ENCODE results near the gene PYROXD2.
"Not testable (repeated sequence)": the region's sequence is repeated elsewhere in the genome, so short reads cannot be mapped to it uniquely, and the experiment has no call there.

Gene PYROXD2

DNA sequence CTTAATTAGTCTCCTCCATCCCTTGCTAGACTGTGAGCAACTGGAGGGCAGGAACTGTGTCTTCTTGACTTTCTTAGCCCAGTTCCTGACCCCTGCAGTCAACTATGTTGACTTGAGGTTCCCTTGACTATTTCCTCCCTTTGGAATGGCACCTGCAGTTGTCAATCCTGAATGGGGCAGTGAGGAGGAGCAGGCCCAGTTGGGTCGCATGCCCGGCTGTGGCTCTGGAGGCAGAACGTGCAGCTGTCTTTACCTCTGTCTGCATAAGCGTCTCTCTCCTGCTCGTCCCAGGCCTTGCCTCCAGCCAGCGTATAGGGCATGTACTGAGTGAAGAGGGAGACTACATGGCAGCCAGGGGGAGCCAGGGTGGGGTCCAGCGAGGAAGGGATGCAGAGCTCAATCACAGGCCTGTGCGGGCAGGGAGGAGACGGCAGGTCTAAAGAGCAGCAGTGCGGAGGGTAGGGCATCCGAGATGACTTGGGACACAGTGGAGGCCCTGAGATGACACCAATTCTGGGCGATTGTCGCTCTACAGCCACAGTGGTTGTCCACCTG, 26.8 kb downstream of the PYROXD2 start:
- DNase-seq, result no peak

DNA sequence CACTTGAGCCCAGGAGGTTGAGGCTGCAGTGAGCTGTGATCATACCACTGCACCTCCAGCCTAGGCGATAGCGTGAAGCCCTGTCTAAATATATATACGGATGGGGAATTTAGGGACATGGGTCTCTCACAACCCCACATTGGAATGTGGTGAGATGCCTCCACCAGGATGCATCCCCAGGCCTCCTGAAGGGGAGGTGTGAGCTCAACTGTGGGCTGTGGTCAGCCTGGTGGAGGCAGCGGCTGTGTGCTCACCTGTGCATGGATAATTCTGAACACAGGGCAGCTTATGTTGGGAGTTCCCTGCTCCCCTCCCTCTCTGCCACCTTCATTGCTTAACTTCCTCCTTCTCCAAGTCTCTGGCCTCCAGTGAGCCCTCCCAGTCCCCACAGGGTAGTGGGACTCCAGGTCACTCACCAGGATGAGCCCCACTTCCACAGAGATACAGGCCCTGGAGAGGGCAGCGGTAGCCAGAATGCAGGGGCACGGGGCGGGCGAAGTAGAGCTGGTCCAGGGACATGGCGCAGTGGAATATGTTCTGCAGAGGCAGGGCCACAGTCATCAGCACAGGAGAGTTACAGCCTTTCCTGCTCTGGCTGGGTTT, 30.4 kb downstream of the PYROXD2 start:
- no peak for DNase-seq

DNA sequence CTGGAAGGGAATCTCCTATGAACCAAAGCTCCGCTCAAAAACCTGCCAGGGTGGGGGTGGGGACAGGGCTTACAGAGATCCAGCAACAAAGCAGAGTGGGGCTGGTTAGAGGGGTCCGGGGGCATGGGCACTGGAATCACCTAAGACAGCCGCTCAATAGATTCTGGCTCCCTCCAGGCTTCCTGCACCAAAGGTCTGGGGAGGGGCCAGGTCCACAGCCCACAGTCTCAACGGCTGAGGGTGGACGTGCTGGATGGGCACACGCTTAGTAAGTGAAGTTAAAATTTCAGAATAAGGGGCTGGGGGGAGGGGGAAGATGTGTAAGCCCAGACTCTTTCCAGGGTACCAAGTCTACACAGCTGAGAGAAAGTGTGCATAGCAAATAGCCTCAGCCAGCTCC, 31.1 kb downstream of the PYROXD2 start:
- no peak for DNase-seq

DNA sequence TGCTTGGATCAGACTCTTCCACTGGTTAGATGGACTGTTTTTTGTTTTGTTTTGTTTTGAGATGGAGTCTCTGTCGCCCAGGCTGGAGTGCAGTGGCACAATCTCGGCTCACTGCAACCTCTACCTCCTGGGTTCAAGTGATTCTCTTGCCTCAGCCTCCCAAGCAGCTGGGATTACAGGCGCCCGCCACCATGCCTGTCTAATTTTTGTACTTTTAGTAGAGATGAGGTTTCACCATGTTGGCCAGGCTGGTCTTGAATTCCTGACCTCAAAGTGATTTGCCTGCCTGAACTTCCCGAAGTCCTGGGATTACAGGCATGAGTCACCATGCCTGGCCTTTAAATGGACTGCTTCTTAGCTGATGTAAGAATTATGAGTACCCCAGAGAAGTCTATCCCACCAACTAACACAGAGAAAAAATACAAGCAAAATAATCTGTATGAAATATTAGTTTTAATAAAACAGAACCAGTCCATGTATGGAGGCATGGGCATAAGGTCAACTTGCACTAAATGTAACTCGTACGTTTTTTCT, 31.8 kb downstream of the PYROXD2 start:
- not testable (repeated sequence) for DNase-seq

DNA sequence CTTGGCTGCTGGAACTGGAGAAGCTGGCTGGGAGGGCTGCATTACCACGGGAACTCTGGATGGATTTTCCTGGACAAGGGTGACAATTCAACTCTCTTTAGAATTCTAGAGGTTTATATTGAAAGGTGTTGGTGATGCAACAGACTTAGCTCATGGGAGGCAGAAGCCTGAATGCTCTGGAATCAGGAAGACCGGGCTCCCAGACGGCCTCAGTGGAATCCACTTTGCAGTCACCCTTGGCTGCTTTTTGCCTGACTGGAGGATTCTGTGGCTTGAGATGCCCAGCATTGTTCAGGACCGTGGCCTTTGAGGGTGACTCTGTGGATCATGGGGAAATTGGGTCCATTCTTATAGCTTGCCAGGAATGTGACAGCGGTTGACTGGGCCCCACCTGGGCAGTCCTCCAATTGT, 32.3 kb downstream of the PYROXD2 start:
- DNase-seq, result no peak

DNA sequence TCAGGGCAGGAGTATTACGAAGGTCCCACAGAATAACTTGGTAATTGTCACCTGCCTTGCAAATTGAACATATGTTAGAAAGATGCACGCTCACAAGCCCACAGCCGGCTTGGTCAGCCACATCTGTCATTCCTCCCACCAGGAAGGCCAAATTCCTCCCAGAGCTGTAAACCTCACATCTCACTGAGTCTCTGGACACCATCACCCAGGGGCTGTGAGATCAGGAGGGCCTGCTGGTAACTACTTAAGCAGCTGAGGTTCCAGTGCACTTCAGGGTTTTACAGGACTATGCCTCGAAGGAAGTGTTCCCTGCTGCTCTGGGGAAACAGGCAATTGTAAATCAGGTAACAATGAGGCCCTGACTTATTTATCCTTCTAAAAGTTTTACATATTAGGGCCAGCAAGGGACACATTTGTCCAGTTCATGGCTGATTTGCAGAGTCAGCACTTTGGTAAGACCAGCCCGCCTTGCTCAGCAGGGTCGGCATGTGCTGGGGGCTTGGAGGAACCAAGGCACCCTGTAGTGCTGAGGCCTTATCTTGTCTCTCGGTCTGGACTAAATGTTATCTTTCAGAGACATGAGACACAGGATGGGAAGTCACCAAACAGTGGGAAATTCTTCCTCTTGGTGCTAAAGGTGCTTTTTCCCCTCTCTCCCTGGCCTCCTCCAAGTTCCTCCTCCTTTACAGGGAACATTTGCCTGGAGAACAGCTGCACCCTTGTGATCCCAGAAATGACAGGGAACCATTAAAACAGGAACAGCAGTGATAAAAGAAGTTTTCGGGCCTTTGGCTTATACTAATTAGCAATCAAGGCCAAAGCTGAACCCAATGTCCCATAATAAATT, 34.3 kb downstream of the PYROXD2 start:
- no peak for DNase-seq

DNA sequence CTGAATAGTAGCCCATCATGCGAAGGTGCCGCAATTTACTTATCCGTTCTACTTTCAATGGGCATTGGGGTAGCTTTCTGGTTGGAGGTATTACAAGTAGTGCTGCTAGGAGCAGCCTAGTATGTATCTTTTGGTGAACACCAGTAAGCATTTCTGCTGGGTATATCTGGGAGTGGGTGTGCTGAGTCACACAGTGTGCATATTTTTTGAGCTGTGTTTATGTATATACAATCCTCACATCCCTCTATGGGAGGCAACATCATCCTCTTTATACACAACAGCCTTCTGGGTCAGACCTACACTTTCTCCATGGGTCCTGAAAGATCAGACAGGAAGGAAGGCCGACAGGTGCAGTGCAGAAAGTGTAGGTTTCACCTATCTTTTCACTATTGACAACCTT, 36.3 kb downstream of the PYROXD2 start:
- no peak for DNase-seq

DNA sequence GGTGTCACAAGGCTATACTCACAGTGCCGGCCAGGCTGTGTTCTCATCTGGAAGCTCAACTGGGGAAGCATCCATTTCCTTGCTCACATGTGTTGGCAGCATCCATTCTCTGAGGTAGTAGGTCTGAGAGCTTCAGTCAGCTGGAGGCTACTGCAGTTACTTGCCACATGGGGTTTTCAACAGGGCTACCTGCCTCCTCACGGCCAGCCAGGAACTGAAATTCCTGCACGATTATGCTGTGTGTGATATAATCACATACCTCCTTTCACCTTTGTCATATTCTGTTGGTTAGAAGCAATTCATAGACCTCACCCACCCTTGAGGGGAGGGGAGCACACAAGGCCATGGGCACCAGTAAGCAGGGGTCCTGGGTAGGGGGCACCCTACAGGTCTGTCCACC, 37.4 kb downstream of the PYROXD2 start:
- no peak for DNase-seq

DNA sequence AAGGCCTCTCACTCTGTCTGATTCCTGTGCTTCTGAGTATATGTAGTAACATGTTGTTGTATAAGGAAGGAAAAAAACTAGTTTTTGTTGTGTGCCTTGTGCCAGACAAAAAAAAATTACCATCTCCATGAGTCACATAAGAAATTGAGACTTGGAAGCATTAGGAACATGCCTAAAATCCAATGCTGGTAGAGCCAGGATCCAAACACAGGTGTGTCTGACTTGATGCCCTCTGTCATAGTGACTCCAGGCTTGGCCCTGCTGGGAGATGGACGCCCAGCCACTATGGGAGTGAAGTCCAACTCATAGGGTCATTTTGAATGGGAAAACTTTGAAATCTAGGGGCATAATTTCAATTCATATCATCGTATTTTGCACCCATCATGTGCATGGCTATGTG, 38.0 kb downstream of the PYROXD2 start:
- no peak for DNase-seq

DNA sequence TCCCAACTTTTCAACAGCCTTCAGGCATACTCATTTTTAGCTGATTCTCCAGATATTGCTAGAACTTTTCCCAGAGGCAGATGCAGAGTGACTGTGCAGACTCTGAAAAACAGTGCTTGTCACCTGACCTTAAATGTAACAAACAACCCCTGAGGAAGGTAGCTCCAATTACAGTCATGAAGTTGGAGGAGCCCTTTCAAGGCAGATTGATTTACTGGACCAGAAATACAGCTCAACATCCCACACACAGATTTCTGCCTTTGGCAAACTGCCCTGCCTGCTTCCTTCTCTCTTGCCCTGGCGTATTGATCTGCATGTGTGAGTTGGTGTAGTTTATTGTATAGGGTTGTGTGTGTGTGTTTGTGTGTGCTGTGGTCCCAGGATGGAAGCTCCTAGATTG, 38.5 kb downstream of the PYROXD2 start:
- DNase-seq, result no peak

DNA sequence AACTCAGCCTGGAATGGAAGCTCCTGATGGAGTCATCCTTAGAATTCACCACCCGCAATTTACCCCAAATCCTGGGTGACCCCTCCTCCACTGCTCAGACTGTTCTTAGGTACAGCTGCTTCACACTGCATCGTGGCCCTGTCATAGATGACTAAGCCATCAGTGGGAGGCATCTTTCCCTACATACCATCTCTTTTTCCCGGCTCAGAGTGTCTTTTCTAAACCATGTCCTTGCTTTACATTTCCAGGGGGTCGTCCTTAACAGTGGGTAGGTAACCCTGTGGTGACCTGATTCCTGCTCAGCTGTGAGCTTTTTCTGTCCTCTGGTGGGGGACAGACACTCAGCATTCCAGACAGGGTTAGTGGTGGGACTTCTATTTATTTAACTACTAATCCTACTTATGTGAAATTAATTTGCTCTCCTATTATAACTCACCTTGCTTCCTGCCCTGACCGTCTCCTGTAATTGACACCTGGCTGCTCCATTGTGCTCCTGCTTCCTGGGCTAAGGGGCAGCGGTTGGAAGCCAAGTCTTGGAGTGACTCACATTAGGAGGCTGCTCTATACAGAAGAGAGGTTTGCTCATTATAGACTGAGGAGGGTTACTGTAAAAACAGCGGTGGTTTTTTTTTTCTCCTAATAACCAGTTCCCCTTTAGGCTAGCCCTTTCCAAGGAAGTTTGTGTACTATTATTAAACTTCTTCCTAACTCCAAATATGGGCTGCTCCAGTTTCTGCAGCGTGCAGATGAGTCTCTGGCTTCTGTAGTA, 40.6 kb downstream of the PYROXD2 start:
- DNase-seq, result no peak

DNA sequence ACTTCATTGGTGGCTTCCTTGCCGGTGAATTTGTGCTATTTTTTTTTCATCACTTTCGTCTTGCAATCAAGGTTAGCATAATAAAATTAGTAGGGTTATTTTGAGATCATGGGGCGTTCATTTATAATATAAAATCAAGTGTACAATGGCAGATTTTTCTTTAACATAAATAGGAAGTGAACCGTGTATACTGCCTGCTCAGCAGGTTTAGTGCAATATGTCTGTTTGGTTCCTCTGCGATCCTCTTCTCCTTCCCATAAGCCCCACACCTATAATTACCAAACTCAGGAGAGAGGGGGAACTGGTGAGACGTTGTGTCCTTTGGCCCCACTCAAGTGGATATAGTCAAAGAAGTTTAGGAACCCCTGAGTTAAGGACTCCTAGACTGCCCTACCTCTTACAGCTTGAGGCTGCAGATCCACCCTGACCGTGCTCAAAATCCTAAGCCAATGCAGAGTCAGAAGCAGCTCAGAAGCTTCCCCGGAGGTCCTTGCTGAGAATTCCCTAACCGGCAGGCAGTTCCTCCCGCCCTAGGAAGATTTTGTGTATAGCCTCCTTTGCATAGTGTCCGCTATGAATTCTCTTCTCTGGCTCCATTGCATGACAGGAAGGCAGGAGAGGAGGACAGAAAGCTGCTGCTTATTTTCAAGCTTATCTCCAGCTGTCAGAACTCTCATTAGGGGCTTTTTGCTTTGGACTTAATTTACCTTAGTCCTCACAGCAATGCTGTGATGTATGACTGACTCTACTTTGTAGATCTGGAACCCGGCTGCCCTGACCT, 41.5 kb downstream of the PYROXD2 start:
- no peak for DNase-seq

DNA sequence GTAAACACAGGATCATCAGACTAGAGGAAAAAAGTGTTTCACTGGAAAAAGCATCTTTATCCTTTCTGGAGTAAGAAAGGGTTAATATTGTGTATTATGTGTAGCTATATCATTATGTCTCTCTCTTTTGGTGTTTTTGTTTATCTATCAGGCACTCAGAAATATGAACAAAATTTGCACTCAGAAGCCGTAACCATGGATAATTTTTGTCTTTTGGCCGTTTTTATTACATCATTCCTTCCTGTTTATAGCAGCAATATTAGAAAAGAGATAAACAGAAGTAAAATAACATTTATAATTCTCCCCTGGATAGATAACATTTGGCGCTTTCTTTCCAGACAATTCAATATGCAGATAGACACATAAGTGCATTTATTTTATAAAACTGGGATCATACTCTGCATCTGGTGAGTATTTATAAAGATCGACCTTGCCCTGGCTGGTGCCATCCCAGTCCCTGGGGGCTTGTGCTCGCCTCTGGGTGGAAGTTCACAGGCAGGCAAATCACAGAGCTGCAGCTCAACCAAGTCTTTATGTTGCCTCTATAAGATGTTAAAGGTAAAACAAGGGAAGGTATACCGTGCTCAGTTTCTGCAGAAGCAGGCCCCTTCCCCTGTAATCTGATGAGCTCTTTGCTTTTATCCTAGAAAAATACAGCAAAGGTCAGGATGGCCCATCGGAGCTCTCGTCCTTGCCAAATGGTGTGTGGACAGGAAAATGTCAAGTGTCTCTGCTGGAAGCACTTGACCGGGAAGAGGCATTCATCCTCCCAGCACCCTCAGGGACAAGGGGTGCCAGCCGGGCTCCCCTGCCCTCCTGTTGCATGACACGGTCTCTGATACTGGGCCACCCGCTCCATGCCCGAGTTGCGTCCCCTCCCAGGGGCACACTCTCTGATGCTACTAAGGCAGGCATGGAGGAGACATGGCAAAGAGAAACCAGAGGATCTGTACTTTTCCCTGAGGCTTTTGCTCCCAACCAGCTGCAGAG, 43.9 kb downstream of the PYROXD2 start:
- no peak for DNase-seq

DNA sequence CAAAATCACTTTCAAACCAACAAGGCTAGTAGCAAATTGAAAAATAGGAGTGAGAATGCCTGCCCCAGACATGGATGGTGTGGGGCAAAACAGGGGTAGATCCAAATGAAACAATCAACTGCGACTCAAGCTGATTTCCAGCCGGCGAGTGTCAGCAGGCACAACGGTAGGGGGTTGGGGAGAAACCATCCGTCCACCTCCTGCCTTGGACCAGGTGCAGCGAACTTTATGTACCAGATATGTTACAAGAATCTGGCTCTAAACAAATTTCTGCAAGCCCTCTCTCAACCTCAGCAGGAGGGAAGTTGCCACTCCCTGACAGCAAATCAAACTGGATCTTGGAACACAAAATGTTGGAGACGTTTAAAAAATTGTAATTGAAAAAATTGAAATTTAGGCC, 45.2 kb downstream of the PYROXD2 start:
- no peak for DNase-seq

DNA sequence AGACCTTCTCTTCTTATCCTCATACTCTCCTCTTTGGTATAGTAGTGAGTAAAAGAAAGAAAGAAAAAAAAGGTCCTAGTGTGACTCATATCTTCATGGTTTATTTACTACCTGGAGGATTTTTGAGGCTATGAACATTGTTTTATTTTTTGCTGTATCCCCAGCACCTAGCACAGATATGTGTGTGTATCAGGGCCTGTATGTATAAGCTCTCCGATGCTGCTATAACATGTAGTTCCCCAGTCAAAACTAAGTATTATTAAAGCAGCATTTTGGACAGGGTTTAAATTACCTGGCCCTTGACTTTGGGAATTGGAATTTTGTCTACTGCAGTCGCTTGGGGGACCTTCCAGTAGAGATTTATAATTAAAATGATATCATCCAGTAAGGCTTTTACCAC, 46.3 kb downstream of the PYROXD2 start:
- no peak for DNase-seq

DNA sequence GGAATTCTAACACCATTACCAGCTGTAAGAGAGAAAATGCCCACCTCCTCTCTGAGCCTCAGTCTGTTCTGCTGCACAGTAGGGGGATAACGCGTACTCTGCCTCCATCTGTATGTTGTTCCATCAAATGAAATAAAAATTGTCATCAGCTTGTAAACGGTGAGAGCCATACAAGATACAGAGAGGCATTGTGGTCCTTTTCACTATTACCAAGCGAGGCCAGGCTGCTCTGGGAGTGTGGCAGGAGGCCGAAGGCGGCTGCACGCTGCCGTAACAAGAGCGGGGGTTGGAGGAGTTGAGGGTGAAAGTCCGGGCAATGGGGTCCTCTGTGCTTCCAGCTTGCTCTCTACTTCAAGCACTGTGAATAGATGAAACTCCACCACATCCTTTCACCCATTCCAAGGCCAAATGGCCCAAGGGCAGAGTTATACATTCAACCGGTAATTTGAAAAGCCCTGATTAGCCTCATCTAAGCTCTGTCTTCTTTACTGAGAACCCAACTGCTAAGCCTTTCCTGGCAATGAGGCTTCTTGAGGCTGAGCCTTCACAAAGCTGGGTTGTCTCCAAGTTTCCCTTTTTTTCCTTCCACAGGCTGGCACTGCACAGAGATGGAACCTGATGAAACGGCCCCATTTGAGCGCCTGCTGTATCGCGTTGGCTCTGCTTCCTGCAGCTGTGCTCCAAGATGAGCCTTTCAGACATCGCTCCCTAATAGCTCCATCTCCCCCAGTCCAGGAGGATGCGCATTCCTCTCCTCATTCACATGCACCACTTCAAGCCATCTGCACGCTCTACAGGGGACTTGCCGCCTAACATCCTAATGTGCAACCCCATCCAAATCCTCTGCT, 47.2 kb downstream of the PYROXD2 start:
- DNase-seq, result no peak

DNA sequence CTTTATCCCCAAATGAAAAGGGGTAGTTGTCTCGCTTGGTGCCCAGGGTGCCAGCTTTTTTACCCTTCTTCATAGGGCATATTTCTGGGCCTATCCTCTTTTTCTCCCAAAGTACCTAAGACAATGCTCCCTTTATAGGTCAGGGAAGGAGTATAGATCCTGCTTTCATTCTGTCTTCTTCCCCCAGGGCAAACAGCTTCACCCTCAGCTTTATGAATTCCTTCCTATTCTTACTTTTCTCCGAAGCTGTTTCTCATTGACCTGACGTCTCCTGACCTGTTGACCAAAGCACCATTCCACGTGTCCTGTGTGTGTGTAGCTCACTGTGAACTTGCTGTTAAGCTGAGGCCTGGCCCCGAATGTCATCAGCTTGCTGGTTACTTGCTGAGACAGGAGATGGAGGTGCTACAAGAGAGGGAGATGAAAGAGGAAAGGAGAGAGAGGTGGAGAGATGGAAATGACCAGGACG, 48.9 kb downstream of the PYROXD2 start:
- no peak for DNase-seq

DNA sequence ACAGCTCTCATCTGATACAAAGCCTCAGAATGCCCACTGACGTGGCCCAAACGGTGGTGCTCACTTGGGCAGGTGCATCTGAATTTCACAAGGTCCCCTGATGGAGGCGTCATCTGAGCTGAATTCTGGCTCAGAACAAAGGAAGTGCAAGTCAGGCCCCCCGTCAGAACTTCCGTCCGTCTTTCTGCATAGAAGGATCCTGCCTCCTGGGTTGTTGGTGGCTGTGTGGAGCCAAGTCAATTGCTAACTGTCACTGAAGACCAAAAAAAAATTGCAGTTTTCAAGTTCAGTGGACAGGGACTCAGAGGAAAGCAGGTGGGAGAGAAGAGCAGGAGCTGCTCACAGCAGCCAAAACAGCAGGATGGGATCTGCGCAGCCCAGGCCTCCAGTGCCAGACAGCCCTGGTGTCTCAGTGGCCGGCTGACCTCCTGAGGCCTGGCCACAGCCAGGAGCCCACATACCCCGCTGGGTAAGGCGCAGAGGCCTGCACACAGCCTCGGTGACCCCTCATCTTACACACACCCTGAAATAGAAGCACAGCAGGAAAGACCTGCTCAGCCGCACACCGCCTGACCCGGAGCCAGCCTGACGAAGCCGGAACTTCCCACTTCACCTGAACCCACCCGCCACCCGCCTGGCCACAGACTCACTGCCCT, 49.4 kb downstream of the PYROXD2 start:
- DNase-seq, result no peak

DNA sequence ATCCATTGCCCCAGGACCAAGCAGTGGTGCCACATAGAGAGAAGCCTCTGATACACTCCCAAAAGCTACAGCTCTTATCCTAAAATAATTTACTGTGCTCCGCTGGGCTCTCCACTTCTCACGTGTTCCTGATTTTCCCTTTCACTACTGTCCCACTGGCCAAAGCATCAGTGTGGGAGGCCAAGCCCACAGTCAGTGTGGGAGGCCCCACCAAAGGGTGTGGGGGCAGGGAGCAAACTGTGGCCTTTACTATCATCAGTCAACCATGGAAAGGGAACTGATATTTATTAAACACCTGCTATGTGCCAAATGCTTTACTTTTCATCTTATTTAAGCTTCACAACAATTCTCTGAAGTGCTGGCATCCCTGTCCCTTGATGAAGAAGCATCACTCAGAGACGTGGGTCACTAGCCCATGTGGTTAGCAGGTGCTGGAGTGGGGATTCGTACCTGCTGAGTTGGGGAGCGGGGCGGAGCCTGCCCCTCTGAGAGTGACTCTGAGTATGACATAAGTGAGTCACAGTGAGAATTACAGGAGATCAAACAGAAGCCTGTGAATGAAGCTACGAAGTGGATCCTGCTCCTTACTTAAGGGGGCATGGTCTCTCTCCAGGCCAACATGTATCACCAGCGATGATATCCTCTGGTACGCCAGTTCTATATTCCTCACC, 50.4 kb downstream of the PYROXD2 start:
- DNase-seq, result no peak

Measured in stimulated activated naive CD4-positive, alpha-beta T cell (primary cell).